Right forelimb (tissue), 1 donor: ENCODE data around the gene RNASET2.
"Not testable (repeated sequence)": the region's sequence is repeated elsewhere in the genome, so short reads cannot be mapped to it uniquely, and the experiment has no call there.

Experiments used
- DNase-seq: peaks from one replicate; pipeline ENCODE4 v3.0.0-alpha.2; 2018

The RNASET2 gene

GRCh38 chr6:166925141-166925996, 31.0 kb downstream of the RNASET2 start:
- no peak for DNase-seq

GRCh38 chr6:166924531-166924930, 31.8 kb downstream of the RNASET2 start:
- no peak for DNase-seq

- no peak for DNase-seq
These were observed 33.4 kb downstream of the RNASET2 start for GRCh38 chr6:166922937-166923336.

- no peak for DNase-seq
These were observed 34.8 kb downstream of the RNASET2 start for GRCh38 chr6:166921570-166921969.

- no peak for DNase-seq
These were observed 39.5 kb downstream of the RNASET2 start for GRCh38 chr6:166916824-166917223.

- not testable (repeated sequence) for DNase-seq
These were observed 40.9 kb downstream of the RNASET2 start for GRCh38 chr6:166915484-166915883.

GRCh38 chr6:166914952-166915351, 41.4 kb downstream of the RNASET2 start:
- not testable (repeated sequence) for DNase-seq

- DNase-seq = no peak
These were observed 45.1 kb downstream of the RNASET2 start for GRCh38 chr6:166911248-166911677.

GRCh38 chr6:166910601-166911000, 45.7 kb downstream of the RNASET2 start:
- no peak for DNase-seq

- no peak for DNase-seq
These were observed 47.5 kb downstream of the RNASET2 start for GRCh38 chr6:166908811-166909210.

GRCh38 chr6:166907871-166908806, 48.2 kb downstream of the RNASET2 start:
- no peak for DNase-seq

GRCh38 chr6:166907373-166907841, 48.9 kb downstream of the RNASET2 start:
- no peak for DNase-seq

- DNase-seq = no peak
These were observed 49.8 kb downstream of the RNASET2 start for GRCh38 chr6:166906376-166907044.

GRCh38 chr6:166905505-166906134, 50.7 kb downstream of the RNASET2 start:
- no peak for DNase-seq

GRCh38 chr6:166905013-166905412, 51.3 kb downstream of the RNASET2 start:
- DNase-seq = no peak

- no peak for DNase-seq
These were observed 52.1 kb downstream of the RNASET2 start for GRCh38 chr6:166904101-166904746.

GRCh38 chr6:166903500-166903899, 52.9 kb downstream of the RNASET2 start:
- no peak for DNase-seq

- DNase-seq = no peak
These were observed 53.3 kb downstream of the RNASET2 start for GRCh38 chr6:166903027-166903426.

- DNase-seq = no peak
These were observed 54.1 kb downstream of the RNASET2 start for GRCh38 chr6:166902211-166902755.

- DNase-seq = no peak
These were observed 54.7 kb downstream of the RNASET2 start for GRCh38 chr6:166901626-166902025.

GRCh38 chr6:166900956-166901607, 55.3 kb downstream of the RNASET2 start:
- no peak for DNase-seq
